Stimulated activated CD8-positive, alpha-beta memory T cell treated with anti-CD3 and anti-CD28 coated beads, Interleukin-4, amount 100 ng/mL, for 24 hours (primary cell): Measurements from ENCODE around the gene WFDC9.
"Not testable (repeated sequence)": the region's sequence is repeated elsewhere in the genome, so short reads cannot be mapped to it uniquely, and the experiment has no call there.

Experiments used
- DNase-seq: peaks from one replicate; pipeline ENCODE4 v3.0.0-alpha.2; 2020; ENCODE audit warnings: low read depth

WFDC9 gene

GRCh38 chr20:45592574-45593189, 38.4 kb downstream of the WFDC9 start:
- DNase-seq = no peak

GRCh38 chr20:45589725-45590124, 41.4 kb downstream of the WFDC9 start:
- DNase-seq = no peak

- no peak for DNase-seq
These were observed 42.3 kb downstream of the WFDC9 start for GRCh38 chr20:45588800-45589199.

GRCh38 chr20:45585986-45586385, 45.1 kb downstream of the WFDC9 start:
- not testable (repeated sequence) for DNase-seq

GRCh38 chr20:45584294-45584693, 46.8 kb downstream of the WFDC9 start:
- DNase-seq = not testable (repeated sequence)

GRCh38 chr20:45583502-45583901, 47.6 kb downstream of the WFDC9 start:
- DNase-seq = no peak

- no peak for DNase-seq
These were observed 49.4 kb downstream of the WFDC9 start for GRCh38 chr20:45581702-45582101.

- DNase-seq = no peak
These were observed 51.9 kb downstream of the WFDC9 start, which contains the start of gene WFDC8 for GRCh38 chr20:45579184-45579583. Gene WFDC8, minus strand, starts transcription at chr20:45579284. Its CDS starts 37 bp downstream, at chr20:45579247.

- DNase-seq = no peak
These were observed 52.9 kb downstream of the WFDC9 start for GRCh38 chr20:45578231-45578630.

GRCh38 chr20:45576995-45577394, 54.1 kb downstream of the WFDC9 start:
- no peak for DNase-seq

- DNase-seq = no peak
These were observed 55.2 kb downstream of the WFDC9 start for GRCh38 chr20:45575931-45576330.

GRCh38 chr20:45569650-45570049, 61.4 kb downstream of the WFDC9 start:
- not testable (repeated sequence) for DNase-seq

- no peak for DNase-seq
These were observed 66.3 kb downstream of the WFDC9 start for GRCh38 chr20:45564760-45565276.
